ENCODE measurements around the gene ZNF385D.

DNA sequence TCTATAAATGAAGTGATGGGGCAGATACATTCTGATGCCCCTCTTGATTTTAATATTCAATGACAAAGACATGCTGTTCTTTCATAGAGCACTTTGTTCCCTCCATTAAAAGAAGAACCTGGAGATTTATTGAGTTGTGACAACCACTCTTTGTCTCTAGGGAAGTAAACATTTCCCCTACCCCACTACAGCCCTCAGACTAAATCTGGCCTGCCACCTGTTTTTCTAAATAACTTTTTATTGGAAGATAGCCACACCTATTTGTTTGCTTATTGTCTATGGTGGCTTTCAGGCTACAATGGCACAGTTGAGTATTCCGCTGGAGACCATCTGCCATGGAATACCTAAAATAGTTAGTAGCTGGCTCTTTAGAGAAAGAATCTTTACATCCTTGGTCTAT lies 41.2 kb upstream of the ZNF385D start:
- TF ChIP-seq, protein P1, sequence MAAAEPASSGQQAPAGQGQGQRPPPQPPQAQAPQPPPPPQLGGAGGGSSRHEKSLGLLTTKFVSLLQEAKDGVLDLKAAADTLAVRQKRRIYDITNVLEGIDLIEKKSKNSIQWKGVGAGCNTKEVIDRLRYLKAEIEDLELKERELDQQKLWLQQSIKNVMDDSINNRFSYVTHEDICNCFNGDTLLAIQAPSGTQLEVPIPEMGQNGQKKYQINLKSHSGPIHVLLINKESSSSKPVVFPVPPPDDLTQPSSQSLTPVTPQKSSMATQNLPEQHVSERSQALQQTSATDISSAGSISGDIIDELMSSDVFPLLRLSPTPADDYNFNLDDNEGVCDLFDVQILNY (CRISPR knock-in tag; conservative IDR thresholded peaks at IDR 0.05): no peak
- no peak for TF ChIP-seq POLR2A (IDR thresholded peaks at IDR 0.05; ENCODE audit: insufficient read depth in 1 of 2, low read depth in 2 of 2, low read length in 2 of 2)
- TF ChIP-seq, protein P2, sequence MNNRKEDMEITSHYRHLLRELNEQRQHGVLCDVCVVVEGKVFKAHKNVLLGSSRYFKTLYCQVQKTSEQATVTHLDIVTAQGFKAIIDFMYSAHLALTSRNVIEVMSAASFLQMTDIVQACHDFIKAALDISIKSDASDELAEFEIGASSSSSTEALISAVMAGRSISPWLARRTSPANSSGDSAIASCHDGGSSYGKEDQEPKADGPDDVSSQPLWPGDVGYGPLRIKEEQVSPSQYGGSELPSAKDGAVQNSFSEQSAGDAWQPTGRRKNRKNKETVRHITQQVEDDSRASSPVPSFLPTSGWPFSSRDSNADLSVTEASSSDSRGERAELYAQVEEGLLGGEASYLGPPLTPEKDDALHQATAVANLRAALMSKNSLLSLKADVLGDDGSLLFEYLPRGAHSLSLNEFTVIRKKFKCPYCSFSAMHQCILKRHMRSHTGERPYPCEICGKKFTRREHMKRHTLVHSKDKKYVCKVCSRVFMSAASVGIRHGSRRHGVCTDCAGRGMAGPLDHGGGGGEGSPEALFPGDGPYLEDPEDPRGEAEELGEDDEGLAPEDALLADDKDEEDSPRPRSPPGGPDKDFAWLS (CRISPR knock-in tag; IDR thresholded peaks at IDR 0.05; ENCODE audit: borderline replicate concordance): no peak
- TF ChIP-seq KLF16 (CRISPR knock-in tag; IDR thresholded peaks at IDR 0.05): no peak
- TF ChIP-seq, protein P3, sequence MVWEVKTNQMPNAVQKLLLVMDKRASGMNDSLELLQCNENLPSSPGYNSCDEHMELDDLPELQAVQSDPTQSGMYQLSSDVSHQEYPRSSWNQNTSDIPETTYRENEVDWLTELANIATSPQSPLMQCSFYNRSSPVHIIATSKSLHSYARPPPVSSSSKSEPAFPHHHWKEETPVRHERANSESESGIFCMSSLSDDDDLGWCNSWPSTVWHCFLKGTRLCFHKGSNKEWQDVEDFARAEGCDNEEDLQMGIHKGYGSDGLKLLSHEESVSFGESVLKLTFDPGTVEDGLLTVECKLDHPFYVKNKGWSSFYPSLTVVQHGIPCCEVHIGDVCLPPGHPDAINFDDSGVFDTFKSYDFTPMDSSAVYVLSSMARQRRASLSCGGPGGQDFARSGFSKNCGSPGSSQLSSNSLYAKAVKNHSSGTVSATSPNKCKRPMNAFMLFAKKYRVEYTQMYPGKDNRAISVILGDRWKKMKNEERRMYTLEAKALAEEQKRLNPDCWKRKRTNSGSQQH (CRISPR knock-in tag; IDR thresholded peaks at IDR 0.05; ENCODE audit: low read depth): no peak
- TF ChIP-seq, protein P4, sequence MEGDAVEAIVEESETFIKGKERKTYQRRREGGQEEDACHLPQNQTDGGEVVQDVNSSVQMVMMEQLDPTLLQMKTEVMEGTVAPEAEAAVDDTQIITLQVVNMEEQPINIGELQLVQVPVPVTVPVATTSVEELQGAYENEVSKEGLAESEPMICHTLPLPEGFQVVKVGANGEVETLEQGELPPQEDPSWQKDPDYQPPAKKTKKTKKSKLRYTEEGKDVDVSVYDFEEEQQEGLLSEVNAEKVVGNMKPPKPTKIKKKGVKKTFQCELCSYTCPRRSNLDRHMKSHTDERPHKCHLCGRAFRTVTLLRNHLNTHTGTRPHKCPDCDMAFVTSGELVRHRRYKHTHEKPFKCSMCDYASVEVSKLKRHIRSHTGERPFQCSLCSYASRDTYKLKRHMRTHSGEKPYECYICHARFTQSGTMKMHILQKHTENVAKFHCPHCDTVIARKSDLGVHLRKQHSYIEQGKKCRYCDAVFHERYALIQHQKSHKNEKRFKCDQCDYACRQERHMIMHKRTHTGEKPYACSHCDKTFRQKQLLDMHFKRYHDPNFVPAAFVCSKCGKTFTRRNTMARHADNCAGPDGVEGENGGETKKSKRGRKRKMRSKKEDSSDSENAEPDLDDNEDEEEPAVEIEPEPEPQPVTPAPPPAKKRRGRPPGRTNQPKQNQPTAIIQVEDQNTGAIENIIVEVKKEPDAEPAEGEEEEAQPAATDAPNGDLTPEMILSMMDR (CRISPR knock-in tag; IDR thresholded peaks at IDR 0.05): no peak
- TF ChIP-seq ZBTB8A (CRISPR knock-in tag; IDR thresholded peaks at IDR 0.05; ENCODE audit: borderline replicate concordance, low read depth): no peak
- TF ChIP-seq CHCHD3 (CRISPR knock-in tag; IDR thresholded peaks at IDR 0.05): no peak

Measured in HepG2 (cell line).